Measurements from ENCODE around the gene ADAMTS14. TPM values are rescaled to one million over a fixed set of nuclear protein-coding genes. Genes with fewer than 3 reads are reported as not detected.

ADAMTS14 gene
- total RNA-seq, 4 donors from 2014 or later, result 4.2 to 12.1 (median 7.4) TPM

- TF ChIP-seq EP300 (IDR thresholded peaks at IDR 0.05), result no peak
- TF ChIP-seq POLR2A (IDR thresholded peaks at IDR 0.05), result no peak
- TF ChIP-seq CTCF (IDR thresholded peaks at IDR 0.05), result no peak
- peaks cover 0 to 20% of the 10 kb centered on the region in 2 donors for H3K27me3 ChIP-seq
Observed at GRCh38 chr10:70674560-70675495, 2.5 kb downstream of the ADAMTS14 start.

DNA sequence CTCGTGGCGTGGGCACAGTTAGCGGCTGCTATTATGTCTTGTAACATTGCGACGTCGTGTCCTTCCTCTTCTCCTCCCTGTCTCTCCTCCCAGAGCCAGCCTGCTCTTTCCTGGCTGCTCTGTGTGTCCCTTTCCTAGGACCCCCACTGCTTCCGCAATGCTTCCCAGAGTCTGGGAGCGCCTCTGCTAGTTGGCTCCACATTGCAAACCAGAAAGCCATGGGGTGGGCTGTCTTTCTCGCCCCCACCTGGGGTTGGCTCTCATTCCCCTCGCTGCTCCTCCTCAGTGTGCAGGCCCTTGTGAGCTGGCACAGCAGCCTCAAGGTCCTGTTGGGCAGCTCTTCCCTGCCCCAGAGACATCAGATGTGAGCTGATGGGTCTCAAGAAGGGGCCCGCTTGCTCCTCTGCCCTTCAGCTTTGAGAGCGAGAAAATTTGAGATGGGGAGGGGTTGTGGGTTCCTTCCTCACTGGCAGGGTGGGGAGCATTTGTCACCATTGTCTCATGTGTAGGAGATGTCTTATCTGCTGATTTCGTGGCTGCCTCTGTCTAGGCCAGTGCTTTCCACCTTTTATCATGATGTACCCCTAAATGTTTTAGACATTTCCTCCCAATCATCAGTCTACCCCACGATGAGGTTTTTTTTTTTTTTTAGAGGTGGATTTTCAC is 3.3 kb downstream of the ADAMTS14 start:
- DNase-seq (ENCODE audit: low spot score in 2 of 2), result no peak
- no peak overlapping the region for H3K4me3 ChIP-seq
- H3K27ac ChIP-seq, result no peak overlapping the region
- TF ChIP-seq CTCF (IDR thresholded peaks at IDR 0.05) (no peak), POLR2A (IDR thresholded peaks at IDR 0.05) (no peak), EP300 (IDR thresholded peaks at IDR 0.05) (no peak)
- no peaks in the 10 kb centered on the region for H3K9me3 ChIP-seq
- H3K4me1 ChIP-seq, result peaks cover 0 to 20% (median 4%) of the 10 kb centered on the region in 4 donors
- H3K27me3 ChIP-seq, result peaks cover 0 to 16% of the 10 kb centered on the region in 2 donors
- H3K36me3 ChIP-seq, result no peaks in the 10 kb centered on the region
- 62 to 65% methylated on average over 14 of the region's 14 CpGs for WGBS, 2 donors

More at GRCh38 chr10:70674560-70675495, 2.5 kb downstream of the ADAMTS14 start:
- Histone ChIP-seq H3K4me3 (no peak overlapping the region), H3K27ac (peak overlapping the region in 1 of 4 donors; percentile 38), H3K9me3 (no peaks in the 10 kb centered on the region), H3K36me3 (no peaks in the 10 kb centered on the region), H3K4me1 (peaks cover 0 to 24% (median 4%) of the 10 kb centered on the region in 4 donors)
- WGBS, 2 donors, result 85 to 88% methylated on average over 20 of the region's 24 CpGs
- no peak for DNase-seq (ENCODE audit: low spot score in 2 of 2)

DNA sequence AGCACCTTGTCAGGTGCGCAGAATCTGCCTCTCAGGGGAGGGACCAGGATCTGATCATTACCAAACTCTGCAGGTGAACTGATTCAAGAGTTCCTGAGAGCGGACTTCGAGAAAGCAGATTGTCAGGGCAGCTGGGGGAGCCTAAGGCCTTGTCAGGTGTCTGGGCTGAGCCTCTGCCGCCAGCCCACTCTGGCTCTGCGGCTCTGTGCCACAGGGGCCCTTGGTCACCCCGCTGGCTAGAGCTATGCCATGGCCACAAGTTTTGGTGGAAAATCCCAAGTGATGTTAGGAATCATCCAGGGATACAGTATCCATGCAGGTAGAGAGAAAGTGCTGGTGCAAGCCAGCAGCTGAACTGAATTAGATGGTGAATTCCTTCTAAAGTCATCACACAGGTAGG is 4.2 kb downstream of the ADAMTS14 start:
- WGBS, 2 donors, result 90 to 96% methylated on average over 6 of the region's 6 CpGs
- peaks cover 0 to 13% of the 10 kb centered on the region in 2 donors for H3K27me3 ChIP-seq

DNA sequence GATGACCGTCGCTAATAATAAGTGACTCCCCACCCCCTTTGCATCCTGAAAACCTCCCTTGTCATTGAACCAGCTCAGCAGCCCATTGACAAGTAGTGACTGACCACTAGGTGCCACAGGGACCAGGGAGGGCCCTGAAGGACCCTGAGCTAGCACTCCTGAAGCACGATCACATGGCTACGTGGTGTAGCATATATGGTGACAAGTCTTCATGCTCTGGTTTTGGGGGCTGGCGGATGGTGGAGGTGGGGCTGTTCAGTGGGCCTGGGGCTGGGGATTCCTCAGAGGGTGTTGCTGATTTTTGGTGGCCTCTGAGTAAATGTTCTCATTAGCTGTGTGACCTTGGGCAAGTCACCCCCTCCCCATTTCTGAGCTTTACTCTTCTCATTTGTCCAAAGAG is 4.7 kb downstream of the ADAMTS14 start:
- no peak for DNase-seq (ENCODE audit: low spot score in 2 of 2)
- peaks cover 0 to 15% (median 4%) of the 10 kb centered on the region in 4 donors for H3K4me1 ChIP-seq
- H3K27ac ChIP-seq, result no peak overlapping the region
- H3K9me3 ChIP-seq, result no peaks in the 10 kb centered on the region
- 77 to 93% methylated on average over 4 to 5 of the region's 5 CpGs for WGBS, 2 donors
- peaks cover 0 to 9% of the 10 kb centered on the region in 2 donors for H3K27me3 ChIP-seq
- no peak for TF ChIP-seq EP300 (IDR thresholded peaks at IDR 0.05)
- no peak for TF ChIP-seq CTCF (IDR thresholded peaks at IDR 0.05)
- TF ChIP-seq POLR2A (IDR thresholded peaks at IDR 0.05), result no peak
- H3K36me3 ChIP-seq, result no peaks in the 10 kb centered on the region
- no peak overlapping the region for H3K4me3 ChIP-seq

More for the DNA sequence above, 4.2 kb downstream of the ADAMTS14 start:
- no peak overlapping the region for H3K27ac ChIP-seq
- DNase-seq (ENCODE audit: low spot score in 2 of 2), result no peak
- no peaks in the 10 kb centered on the region for H3K9me3 ChIP-seq
- H3K36me3 ChIP-seq, result no peaks in the 10 kb centered on the region
- peaks cover 0 to 20% (median 4%) of the 10 kb centered on the region in 4 donors for H3K4me1 ChIP-seq
- H3K4me3 ChIP-seq, result no peak overlapping the region
- no peak for TF ChIP-seq POLR2A (IDR thresholded peaks at IDR 0.05)
- no peak for TF ChIP-seq EP300 (IDR thresholded peaks at IDR 0.05)
- TF ChIP-seq CTCF (IDR thresholded peaks at IDR 0.05), result no peak

Measured in tibial nerve (tissue), 4 donors.